GM12865 (cell line): ENCODE measurements around the gene GSN.

ENCODE experiments used
- DNase-seq: peaks from one replicate; pipeline ENCODE4 v3.0.0; 2010; ENCODE audit warnings: low read depth
- H3K4me3 ChIP-seq: 2 replicates; pipeline ENCODE4 v1.5.1; 2011; ENCODE audit warnings: mild to moderate bottlenecking, low read depth, low read length, control low read depth
- TF ChIP-seq, protein P1 (sequence below): IDR thresholded peaks from 2 replicates; pipeline ENCODE4 v1.5.1; 2011; ENCODE audit warnings: low read length, control low read depth, low read depth, inconsistent platforms; ENCODE audit not compliant: insufficient read depth; ENCODE audit errors: missing control alignments

Gene GSN

DNA sequence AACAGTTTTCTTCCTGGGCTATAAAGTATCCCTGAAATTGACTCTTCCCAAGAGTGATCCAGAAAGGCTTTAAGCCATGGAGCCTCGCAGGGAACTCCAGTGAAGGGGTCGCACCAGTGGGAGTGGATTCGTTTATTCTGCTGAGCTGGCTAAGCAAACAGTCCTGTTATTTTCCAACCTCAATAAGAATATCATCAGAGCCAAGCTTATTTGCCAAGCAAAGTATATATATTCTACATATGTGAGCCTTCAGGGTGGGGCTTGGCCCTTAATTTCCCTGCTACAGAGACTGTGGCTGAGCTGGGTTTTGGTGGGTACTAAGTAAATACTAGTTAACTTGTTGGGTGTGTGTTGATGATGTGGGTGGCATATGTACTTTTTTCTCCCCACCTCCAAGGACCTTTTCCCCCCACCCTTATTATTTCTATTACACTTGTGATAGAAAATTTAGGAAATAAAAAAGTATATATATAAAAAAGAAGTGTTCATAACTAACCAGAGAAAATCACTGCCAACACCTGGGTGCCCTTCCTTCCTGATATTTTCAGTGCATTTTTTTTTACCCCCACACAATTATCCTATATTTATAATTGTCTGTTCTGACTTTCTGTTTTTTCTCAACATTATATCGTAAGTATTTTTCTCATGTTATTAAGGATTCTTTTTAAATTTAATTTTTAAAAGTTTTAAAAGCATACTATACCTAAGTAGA, 5.3 kb downstream of the GSN start:
- TF ChIP-seq, protein P1, sequence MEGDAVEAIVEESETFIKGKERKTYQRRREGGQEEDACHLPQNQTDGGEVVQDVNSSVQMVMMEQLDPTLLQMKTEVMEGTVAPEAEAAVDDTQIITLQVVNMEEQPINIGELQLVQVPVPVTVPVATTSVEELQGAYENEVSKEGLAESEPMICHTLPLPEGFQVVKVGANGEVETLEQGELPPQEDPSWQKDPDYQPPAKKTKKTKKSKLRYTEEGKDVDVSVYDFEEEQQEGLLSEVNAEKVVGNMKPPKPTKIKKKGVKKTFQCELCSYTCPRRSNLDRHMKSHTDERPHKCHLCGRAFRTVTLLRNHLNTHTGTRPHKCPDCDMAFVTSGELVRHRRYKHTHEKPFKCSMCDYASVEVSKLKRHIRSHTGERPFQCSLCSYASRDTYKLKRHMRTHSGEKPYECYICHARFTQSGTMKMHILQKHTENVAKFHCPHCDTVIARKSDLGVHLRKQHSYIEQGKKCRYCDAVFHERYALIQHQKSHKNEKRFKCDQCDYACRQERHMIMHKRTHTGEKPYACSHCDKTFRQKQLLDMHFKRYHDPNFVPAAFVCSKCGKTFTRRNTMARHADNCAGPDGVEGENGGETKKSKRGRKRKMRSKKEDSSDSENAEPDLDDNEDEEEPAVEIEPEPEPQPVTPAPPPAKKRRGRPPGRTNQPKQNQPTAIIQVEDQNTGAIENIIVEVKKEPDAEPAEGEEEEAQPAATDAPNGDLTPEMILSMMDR = no peak

DNA sequence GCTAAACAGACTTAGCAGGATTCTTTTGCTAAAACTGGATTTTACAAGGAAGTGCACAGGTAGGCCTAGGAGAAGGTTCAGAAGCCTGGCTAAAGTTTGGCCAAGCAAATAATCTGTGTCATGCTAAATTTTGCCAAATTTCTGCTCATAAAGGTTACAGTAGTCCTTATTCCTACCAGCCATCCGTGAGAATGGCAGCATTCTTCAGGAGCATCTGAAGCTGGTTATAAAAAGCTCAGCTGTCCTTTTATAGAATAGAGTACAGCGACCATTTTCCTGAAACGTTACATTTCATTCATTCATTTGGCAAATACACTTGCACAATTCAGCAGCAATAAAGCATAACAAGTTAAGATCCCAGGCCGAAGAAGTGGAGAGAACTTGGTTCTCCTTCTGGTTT, 6.9 kb downstream of the GSN start:
- H3K4me3 ChIP-seq = no peak overlapping the region
- TF ChIP-seq, protein P1 = no peak
- no peak for DNase-seq

More for the DNA sequence above, 5.3 kb downstream of the GSN start:
- DNase-seq = no peak
- H3K4me3 ChIP-seq = no peak overlapping the region

DNA sequence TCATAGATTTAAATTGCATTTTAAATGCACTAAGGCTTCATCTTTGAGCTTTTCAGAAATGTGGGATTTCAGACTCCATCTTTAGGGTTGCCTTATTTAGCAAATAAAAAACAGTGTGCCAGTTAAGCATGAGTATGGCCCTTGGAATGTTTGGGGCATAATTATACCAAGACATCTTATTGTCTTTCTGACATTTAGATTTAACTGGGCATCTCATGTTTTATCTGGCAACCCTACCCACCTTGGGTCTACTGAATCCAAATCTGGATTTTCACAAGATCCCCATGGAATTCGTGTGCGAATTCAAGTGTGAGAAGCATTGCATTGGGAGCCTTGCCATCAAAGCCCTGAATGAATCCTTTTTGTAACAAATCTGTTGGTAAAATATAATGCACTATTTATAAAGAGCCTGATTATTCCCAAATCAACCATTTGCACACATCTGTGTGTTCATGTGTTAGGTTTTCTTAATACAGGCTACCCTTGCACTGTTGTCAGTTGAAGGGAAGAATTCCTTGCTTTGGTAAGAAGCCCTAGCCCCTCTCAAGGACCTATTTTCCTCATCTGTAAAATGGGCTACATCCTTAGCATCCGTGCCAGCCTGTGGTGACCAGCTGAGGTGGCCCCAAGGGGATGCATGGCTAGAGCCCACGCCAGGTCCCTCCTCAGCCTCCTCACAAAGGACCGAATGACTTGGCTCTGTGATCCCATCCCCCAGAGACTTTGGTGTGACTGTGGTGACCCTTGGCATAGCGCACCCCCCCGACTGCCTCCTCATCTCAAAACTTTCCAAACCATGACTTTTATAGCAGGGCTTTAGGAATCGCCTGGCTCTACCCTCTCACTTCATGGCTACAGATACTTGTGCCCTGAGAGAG, 8.1 kb downstream of the GSN start:
- DNase-seq = no peak
- TF ChIP-seq, protein P1 = no peak
- no peak overlapping the region for H3K4me3 ChIP-seq

DNA sequence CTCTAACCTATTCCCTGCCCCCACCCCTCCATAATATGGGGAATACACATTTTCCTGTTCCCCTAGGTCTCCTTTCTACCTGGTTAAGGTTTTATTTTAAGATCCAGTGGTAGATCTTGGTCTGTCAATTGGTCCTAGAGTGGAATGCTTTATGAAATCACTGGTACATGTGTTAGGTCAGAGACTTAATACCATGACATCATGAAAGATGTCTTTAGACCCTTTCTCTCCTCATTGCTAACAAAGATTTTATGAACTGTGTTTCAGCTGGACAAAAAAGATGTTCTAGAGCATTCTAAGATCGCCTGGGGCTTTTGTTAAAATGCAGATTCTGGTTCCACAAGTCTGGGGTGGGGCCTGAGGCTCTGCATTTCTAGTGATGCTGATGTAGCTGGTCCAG, 9.1 kb downstream of the GSN start:
- DNase-seq = no peak

DNA sequence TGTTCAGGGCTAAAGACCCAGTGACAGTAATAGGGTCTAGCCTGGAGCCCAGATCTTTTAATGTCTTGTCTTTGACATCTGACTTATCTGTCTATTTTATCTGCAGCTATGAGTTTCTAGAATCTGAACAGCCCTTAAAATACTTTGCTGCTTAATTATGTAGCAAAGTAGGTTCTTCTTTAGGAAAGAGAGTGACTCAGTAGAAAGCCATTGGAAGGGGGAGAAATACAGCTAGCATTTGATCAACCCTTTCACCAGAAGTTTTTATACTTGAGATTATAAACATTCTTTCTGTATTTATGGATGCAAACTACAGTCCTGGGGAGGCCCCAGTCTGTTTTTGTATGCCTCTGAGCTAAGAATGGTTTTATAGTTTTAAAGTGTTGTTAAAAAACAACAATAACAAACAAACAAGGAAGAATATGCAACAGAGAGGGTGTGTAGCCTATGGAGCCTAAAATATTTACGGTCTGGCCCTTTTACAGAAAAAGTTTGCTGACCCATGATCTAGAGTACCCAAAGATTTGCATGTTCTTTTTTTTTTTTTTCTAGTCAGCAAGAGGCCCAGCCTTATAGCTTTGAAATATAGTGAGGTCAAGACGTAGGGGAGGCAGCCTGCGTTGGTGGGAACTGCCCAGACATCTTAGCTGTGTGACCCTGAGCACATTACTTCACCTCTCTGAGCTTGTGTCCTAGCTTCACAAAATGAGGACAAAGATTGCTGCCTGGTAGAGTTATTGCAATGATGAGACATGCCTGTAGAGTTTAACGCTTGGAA, 9.7 kb downstream of the GSN start:
- TF ChIP-seq, protein P1 = no peak
- no peak overlapping the region for H3K4me3 ChIP-seq
- no peak for DNase-seq

More for the DNA sequence above, 9.1 kb downstream of the GSN start:
- TF ChIP-seq, protein P1 = no peak
- no peak overlapping the region for H3K4me3 ChIP-seq

DNA sequence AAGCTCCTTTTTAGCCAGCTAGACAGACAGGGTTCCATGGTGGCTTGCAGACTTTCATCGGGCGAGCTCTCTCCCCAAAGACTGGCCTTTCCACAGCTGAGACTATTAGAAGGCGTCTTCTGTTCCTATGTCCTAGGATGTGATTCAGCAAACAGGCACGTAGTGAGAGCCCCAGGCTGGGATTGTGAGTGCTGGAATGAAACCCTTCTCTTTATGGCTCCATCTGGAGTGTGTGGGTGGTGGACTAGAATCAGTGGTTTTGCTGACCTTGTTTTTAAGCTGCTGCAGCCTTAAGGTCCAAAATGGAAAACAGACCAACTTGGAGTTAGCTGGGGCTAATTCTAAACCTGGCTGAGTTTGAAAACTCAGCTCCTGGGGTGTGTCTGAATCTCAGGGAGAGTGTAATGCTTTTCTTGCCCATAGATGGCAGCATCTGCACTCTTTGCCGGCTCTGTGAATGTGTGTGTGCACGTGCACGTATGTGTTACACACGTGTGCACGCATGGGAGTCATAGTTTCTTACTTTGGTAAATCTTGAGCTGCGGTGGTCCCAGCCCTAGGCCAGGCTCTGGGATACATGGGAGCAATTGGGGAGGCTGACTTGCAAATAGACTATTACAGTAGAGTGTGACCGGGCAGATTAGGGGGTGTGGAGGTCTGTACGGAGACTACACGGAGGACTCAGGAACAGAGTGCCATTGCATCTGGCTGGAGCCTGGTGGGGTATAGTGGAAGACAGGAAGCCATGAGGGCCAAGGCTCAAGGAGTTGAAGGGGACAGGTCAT, 10.7 kb downstream of the GSN start:
- no peak overlapping the region for H3K4me3 ChIP-seq
- DNase-seq = peak; percentile 62
- TF ChIP-seq, protein P1 = peak; percentile 74
